GM12872 (cell line): ENCODE data around the gene MAD1L1.

Experiments used
- CTCF ChIP-seq: IDR thresholded peaks from 3 replicates; pipeline ENCODE4 v1.5.1; 2011; ENCODE audit warnings: low read depth, mild to moderate bottlenecking, low read length, moderate library complexity; ENCODE audit not compliant: insufficient read depth

MAD1L1 gene

GRCh38 chr7:2158331-2159175, 74.2 kb downstream of the MAD1L1 start:
- no peak for TF ChIP-seq CTCF

GRCh38 chr7:2157473-2158279, 75.1 kb downstream of the MAD1L1 start:
- TF ChIP-seq CTCF, result no peak

GRCh38 chr7:2156756-2157472, 75.8 kb downstream of the MAD1L1 start:
- no peak for TF ChIP-seq CTCF

GRCh38 chr7:2154831-2155230, 77.9 kb downstream of the MAD1L1 start:
- no peak for TF ChIP-seq CTCF

DNA sequence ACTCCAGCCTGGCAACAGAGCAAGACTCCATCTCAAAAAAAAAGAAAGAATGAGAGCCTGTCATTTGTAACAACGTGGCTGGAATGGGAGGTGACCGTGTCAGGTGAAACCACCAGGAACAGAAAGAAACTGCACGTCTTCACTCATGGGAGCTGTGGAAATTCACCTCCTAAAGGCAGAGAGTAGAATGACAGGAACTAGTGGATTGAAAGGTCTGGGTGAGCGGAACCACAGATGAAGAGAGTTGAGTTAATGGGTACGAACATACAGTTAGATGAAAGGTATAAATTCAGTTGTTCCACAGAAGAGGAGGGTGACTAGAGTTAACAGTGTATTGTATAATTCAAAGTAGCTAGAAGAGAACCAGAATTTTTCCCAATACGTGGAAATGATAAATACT, 78.6 kb downstream of the MAD1L1 start:
- TF ChIP-seq CTCF, result no peak

GRCh38 chr7:2152646-2153045, 80.1 kb downstream of the MAD1L1 start:
- no peak for TF ChIP-seq CTCF

DNA sequence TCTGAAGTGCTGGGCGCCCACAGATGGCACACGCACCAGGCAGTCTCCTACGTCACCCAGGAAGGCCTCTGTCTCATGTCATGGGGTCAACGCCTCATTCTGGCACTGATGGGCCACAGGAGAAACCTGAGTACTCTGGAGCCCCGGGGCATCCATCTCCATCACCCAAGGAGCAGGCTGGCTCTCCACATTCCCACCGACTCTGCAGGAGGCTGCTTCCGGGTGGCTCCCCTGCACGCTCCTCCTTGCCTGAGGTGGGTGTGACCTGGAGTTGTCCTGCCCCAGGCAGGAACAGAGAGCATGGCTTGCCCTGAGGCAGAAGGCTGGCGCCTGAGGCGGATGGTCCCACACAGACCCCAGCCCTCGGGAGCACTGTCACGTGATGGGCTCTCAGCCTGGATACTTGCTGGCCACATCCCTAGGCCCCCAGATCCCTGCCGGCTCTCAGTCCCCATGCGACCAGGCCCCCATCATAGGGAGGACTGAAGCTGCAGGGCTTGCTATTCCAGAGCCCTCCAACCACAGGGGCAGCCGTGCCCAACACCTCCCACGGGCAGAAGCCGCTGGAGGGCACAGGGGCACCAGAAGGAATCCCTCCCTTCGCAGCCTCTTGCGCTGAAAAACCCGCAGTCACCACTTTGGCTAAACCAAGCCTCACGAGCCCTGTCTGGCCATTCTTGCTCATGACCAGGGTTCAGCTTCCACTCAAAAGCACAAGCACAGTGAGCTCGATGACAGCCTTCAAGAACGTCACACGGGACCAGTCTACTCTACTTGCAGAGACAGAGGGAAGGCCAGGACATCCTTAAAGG, 80.7 kb downstream of the MAD1L1 start:
- no peak for TF ChIP-seq CTCF
